HFF-Myc (cell line): ENCODE results near the gene GRIK4.

Source experiments
- DNase-seq: peaks from one replicate; pipeline ENCODE4 v3.0.0-alpha.2; 2011; ENCODE audit warnings: low read depth; ENCODE audit errors: extremely low read depth
- H3K4me3 ChIP-seq: replicated peaks from 2 replicates; pipeline ENCODE4 v1.5.1; 2011; ENCODE audit warnings: low read depth, mild to moderate bottlenecking, control low read depth, low read length
- CTCF ChIP-seq: IDR thresholded peaks from 2 replicates; pipeline ENCODE4 v1.5.1; 2012; ENCODE audit warnings: mild to moderate bottlenecking, low read depth, low read length, control low read depth; ENCODE audit errors: missing control alignments

GRIK4 gene

GRCh38 chr11:120659076-120659475 is 147.5 kb downstream of the GRIK4 start:
- TF ChIP-seq CTCF = no peak
- no peak overlapping the region for H3K4me3 ChIP-seq
- no peak for DNase-seq

GRCh38 chr11:120660024-120660565 is 148.5 kb downstream of the GRIK4 start:
- H3K4me3 ChIP-seq = no peak overlapping the region
- peak; percentile 2 for DNase-seq
- TF ChIP-seq CTCF = peak; percentile 49

GRCh38 chr11:120662071-120662676 is 150.6 kb downstream of the GRIK4 start:
- TF ChIP-seq CTCF = no peak
- no peak for DNase-seq
- no peak overlapping the region for H3K4me3 ChIP-seq

- no peak for DNase-seq
- H3K4me3 ChIP-seq = no peak overlapping the region
- TF ChIP-seq CTCF = no peak
These were observed 151.6 kb downstream of the GRIK4 start for GRCh38 chr11:120663142-120663541.

- H3K4me3 ChIP-seq = no peak overlapping the region
- TF ChIP-seq CTCF = no peak
- DNase-seq = no peak
These were observed 154.6 kb downstream of the GRIK4 start for GRCh38 chr11:120666121-120666639.

- no peak overlapping the region for H3K4me3 ChIP-seq
- no peak for DNase-seq
- no peak for TF ChIP-seq CTCF
These were observed 155.7 kb downstream of the GRIK4 start for GRCh38 chr11:120667281-120667680.
